Measurements from ENCODE around the gene IRF4.

DNA sequence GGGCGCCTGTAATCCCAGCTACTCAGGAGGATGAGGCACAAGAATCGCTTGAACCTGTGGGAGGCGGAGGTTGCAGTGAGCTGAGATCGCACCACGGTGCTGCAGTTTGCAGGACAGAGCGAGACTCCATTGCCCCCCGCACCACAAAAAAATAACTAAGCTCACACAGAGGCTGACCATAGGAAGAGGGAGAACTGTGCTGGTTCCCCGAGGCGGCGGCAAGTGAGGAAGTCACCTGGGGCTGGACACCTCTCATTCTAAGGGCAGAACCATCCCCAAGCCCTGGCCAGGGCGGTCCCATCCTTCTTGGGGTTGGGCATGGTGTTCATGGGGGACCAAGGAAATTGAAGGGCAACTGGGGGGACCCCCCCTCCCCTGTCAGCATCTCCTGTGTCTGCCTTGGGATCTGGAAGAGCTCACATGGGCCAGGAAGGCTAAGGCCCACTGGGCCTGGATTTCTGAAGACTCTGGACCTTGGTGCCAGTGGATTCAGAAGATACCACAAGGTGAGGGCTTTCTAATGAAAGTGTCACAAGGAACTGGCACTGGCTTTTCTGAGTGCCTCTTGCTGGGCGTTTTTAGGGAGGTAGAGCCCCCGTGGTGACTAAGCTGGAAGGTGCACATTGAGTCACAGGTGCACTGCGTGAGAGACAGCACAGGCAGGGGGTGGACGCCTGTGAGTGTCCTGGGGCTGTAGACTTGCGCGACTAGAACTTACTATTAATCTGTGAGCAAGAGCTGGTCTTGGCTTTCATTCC lies 11.5 kb downstream of the IRF4 start:
- TF ChIP-seq, protein P1, sequence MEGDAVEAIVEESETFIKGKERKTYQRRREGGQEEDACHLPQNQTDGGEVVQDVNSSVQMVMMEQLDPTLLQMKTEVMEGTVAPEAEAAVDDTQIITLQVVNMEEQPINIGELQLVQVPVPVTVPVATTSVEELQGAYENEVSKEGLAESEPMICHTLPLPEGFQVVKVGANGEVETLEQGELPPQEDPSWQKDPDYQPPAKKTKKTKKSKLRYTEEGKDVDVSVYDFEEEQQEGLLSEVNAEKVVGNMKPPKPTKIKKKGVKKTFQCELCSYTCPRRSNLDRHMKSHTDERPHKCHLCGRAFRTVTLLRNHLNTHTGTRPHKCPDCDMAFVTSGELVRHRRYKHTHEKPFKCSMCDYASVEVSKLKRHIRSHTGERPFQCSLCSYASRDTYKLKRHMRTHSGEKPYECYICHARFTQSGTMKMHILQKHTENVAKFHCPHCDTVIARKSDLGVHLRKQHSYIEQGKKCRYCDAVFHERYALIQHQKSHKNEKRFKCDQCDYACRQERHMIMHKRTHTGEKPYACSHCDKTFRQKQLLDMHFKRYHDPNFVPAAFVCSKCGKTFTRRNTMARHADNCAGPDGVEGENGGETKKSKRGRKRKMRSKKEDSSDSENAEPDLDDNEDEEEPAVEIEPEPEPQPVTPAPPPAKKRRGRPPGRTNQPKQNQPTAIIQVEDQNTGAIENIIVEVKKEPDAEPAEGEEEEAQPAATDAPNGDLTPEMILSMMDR (IDR thresholded peaks at IDR 0.05; ENCODE audit: low read depth, low read length), result no peak
- TF ChIP-seq EZH2phosphoT487 (IDR thresholded peaks at IDR 0.05; ENCODE audit: low read depth), result no peak

Measured in OCI-LY3 (cell line).